Spleen (tissue), 11 donors: ENCODE measurements around the gene AHCY. TPM values are rescaled to one million over a fixed set of nuclear protein-coding genes. Genes with fewer than 3 reads are reported as not detected.

ENCODE experiments used
- DNase-seq: peaks from one replicate; pipeline ENCODE4 v3.0.0-alpha.2; 2020
- H3K27ac ChIP-seq, 8 donors: fragments of 200-600 bp; sonication (generic) in 7 of 8; 1 replicate in 4 of 8; 2 replicates in 4 of 8; pipeline versions ENCODE4 v1.5.0 to v1.8.0; 2016 to 2021; ENCODE audit warnings: inconsistent platforms in 4 of 8, mild to moderate bottlenecking in 4 of 8, moderate library complexity in 1 of 8
- H3K27me3 ChIP-seq, 7 donors: fragments of 200-600 bp; sonication (generic) in 6 of 7; replicated peaks in 1 of 7; 1 replicate in 4 of 7; 2 replicates in 3 of 7; pipeline versions ENCODE4 v1.5.0 to v1.8.0; 2016 to 2021; ENCODE audit warnings: inconsistent platforms in 3 of 7, mild to moderate bottlenecking in 1 of 7
- H3K36me3 ChIP-seq, 6 donors: fragments of 200-600 bp; sonication (generic) in 5 of 6; 1 replicate in 4 of 6; 2 replicates in 2 of 6; pipeline versions ENCODE4 v1.5.0 to v1.8.0; 2016 to 2021; ENCODE audit warnings: inconsistent platforms in 2 of 6
- H3K4me1 ChIP-seq, 6 donors: fragments of 200-600 bp; sonication (generic) in 5 of 6; 1 replicate in 3 of 6; 2 replicates in 3 of 6; pipeline versions ENCODE4 v1.5.0 to v1.8.0; 2016 to 2021; ENCODE audit warnings: inconsistent platforms in 3 of 6
- H3K4me3 ChIP-seq, 8 donors: fragments of 200-600 bp; sonication (generic) in 7 of 8; 1 replicate in 4 of 8; 2 replicates in 4 of 8; pipeline versions ENCODE4 v1.5.0 to v1.8.0; 2016 to 2021; ENCODE audit warnings: inconsistent platforms in 4 of 8, mild to moderate bottlenecking in 4 of 8, moderate library complexity in 2 of 8
- H3K9me3 ChIP-seq, 8 donors: fragments of 200-600 bp; sonication (generic) in 7 of 8; 1 replicate in 4 of 8; 2 replicates in 4 of 8; pipeline versions ENCODE4 v1.5.0 to v1.8.0; 2016 to 2021; ENCODE audit warnings: inconsistent platforms in 4 of 8
- POLR2A ChIP-seq, 3 donors: fragments of 450-650 bp; IDR thresholded peaks; one replicate each; pipeline ENCODE4 v1.5.1; 2017; ENCODE audit warnings: antibody characterized with exemption in 3 of 3, mild to moderate bottlenecking in 1 of 3
- POLR2AphosphoS5 ChIP-seq, 3 donors: sonication (generic); formaldehyde crosslinking; IDR thresholded peaks; one replicate each; pipeline ENCODE4 v1.5.1; 2017; ENCODE audit warnings: antibody characterized with exemption in 3 of 3
- WGBS, 5 donors: extraction: QIAGEN DNeasy Blood & Tissue Kit in 3 of 5; methylation state at CpG; one replicate each; pipeline versions ENCODE4 v1.1.5 to v1.1.7; 2013 to 2018; 5-methylcytosine and 5-hydroxymethylcytosine counted together
- intact Hi-C: fragments of 100-400 bp; cut with DNase I; formaldehyde crosslinking; loops from one replicate; pipeline ENCODE4 v1.15.0; 2023; ENCODE audit warnings: low total_unique reads
- polyA plus RNA-seq, 3 donors: library from polyadenylated mRNA; stranded (reverse); fragments of 200-250 nt; gene quantifications; one replicate each; pipeline ENCODE4 v1.2.1, GENCODE V29; 2013
- total RNA-seq, 7 donors: library from RNA; depleted of rRNA in 3 of 7; stranded (reverse); fragments of >200 nt in 3 of 7; fragmentation: NEBNext Ultra II Directional in 4 of 7; extraction: Animal tissue kit (Norgen Biotek cat#: 25700) in 4 of 7; gene quantifications; one replicate each; pipeline versions ENCODE4 v1.1.0 to v1.2.1, GENCODE V29; 2016 to 2021
- TF ChIP-seq, protein P1 (sequence below), 11 experiments: fragments of 200-600 bp in 7 of 11; fragments of 450-650 bp in 4 of 11; sonication (generic) in 4 of 11; IDR thresholded peaks in 8 of 11; conservative IDR thresholded peaks in 3 of 11; 1 replicate in 7 of 11; 2 replicates in 4 of 11; pipeline versions ENCODE4 v1.4.0 to v1.8.0; 2016 to 2021; ENCODE audit warnings: antibody characterized with exemption in 11 of 11, inconsistent platforms in 4 of 11, mild to moderate bottlenecking in 1 of 11
- donor health status: healthy with polysubstance abuse.
- donor health status: DM: no; HTN: no; CAD: no; lungs with moderate emphysema.
- donor health status: DM: no; HTN: no; CAD: no.
- donor health status: Bipolar disorder and iron deficiency.
- donor health status: healthy.
- donor health status: DM: no; HTN: no; CAD: no.
- donor health status: DM: yes; HTN: yes; CAD: no.

Gene AHCY
- total and polyA plus RNA-seq, 10 donors = 35.0 to 67.1 (median 46.7) TPM

- Histone ChIP-seq H3K27ac (no peak overlapping the region), H3K27me3 (no peaks in the 10 kb centered on the region), H3K4me3 (no peak overlapping the region), H3K9me3 (no peaks in the 10 kb centered on the region), H3K4me1 (peaks cover 0 to 52% (median 26%) of the 10 kb centered on the region in 6 donors), H3K36me3 (no peaks in the 10 kb centered on the region)
- WGBS, 5 donors = 61 to 77% (median 71%) methylated on average over 7 of the region's 7 CpGs
- DNase-seq = no peak
- TF ChIP-seq POLR2A (IDR thresholded peaks at IDR 0.05) = no peak
- TF ChIP-seq, protein P1, sequence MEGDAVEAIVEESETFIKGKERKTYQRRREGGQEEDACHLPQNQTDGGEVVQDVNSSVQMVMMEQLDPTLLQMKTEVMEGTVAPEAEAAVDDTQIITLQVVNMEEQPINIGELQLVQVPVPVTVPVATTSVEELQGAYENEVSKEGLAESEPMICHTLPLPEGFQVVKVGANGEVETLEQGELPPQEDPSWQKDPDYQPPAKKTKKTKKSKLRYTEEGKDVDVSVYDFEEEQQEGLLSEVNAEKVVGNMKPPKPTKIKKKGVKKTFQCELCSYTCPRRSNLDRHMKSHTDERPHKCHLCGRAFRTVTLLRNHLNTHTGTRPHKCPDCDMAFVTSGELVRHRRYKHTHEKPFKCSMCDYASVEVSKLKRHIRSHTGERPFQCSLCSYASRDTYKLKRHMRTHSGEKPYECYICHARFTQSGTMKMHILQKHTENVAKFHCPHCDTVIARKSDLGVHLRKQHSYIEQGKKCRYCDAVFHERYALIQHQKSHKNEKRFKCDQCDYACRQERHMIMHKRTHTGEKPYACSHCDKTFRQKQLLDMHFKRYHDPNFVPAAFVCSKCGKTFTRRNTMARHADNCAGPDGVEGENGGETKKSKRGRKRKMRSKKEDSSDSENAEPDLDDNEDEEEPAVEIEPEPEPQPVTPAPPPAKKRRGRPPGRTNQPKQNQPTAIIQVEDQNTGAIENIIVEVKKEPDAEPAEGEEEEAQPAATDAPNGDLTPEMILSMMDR (IDR thresholded peaks at IDR 0.05 in 8 of 11, conservative IDR thresholded peaks at IDR 0.05 in 3 of 11) = no peak
- no peak for TF ChIP-seq POLR2AphosphoS5 (IDR thresholded peaks at IDR 0.05)
- intact Hi-C loops = no loop called here
Measured at GRCh38 chr20:34300809-34301586, 2.2 kb downstream of the AHCY start.

GRCh38 chr20:34300256-34300806 is 2.8 kb downstream of the AHCY start:
- TF ChIP-seq, protein P1 (IDR thresholded peaks at IDR 0.05 in 8 of 11, conservative IDR thresholded peaks at IDR 0.05 in 3 of 11) = no peak
- TF ChIP-seq POLR2AphosphoS5 (IDR thresholded peaks at IDR 0.05) = no peak
- no peak for TF ChIP-seq POLR2A (IDR thresholded peaks at IDR 0.05)
- no peak for DNase-seq
- peaks cover 0 to 48% (median 26%) of the 10 kb centered on the region in 6 donors for H3K4me1 ChIP-seq
- intact Hi-C loops = no loop called here
- 90 to 95% (median 92%) methylated on average over 3 of the region's 3 CpGs for WGBS, 5 donors
- no peak overlapping the region for H3K4me3 ChIP-seq
- no peaks in the 10 kb centered on the region for H3K9me3 ChIP-seq
- no peak overlapping the region for H3K27ac ChIP-seq
- H3K27me3 ChIP-seq = no peaks in the 10 kb centered on the region
- H3K36me3 ChIP-seq = peaks cover 0 to 4% (median under 1%) of the 10 kb centered on the region in 6 donors

GRCh38 chr20:34299556-34300255 is 3.4 kb downstream of the AHCY start:
- TF ChIP-seq, protein P1 (IDR thresholded peaks at IDR 0.05 in 8 of 11, conservative IDR thresholded peaks at IDR 0.05 in 3 of 11) = no peak
- TF ChIP-seq POLR2AphosphoS5 (IDR thresholded peaks at IDR 0.05) = no peak
- no peak for TF ChIP-seq POLR2A (IDR thresholded peaks at IDR 0.05)
- intact Hi-C loops = no loop called here
- Histone ChIP-seq H3K27ac (no peak overlapping the region), H3K4me3 (no peak overlapping the region), H3K9me3 (no peaks in the 10 kb centered on the region), H3K4me1 (peaks cover 0 to 45% (median 26%) of the 10 kb centered on the region in 6 donors), H3K36me3 (peaks cover 0 to 11% (median 4%) of the 10 kb centered on the region in 6 donors), H3K27me3 (no peaks in the 10 kb centered on the region)
- DNase-seq = no peak
- WGBS, 5 donors = 80 to 87% (median 81%) methylated on average over 11 of the region's 11 CpGs
